NCI-H1930 (cell line): ENCODE results near the gene MAP3K3.

Source experiments
- DNase-seq, 2 experiments: peaks; one replicate each; lab custom pipeline; 2025; lab: John Stamatoyannopoulos, UW

MAP3K3 gene

GRCh38 chr17:63652106-63652505, 29.9 kb downstream of the MAP3K3 start:
- no peak for DNase-seq

GRCh38 chr17:63653050-63653449, 30.8 kb downstream of the MAP3K3 start:
- DNase-seq = no peak

- DNase-seq = no peak
Observed at GRCh38 chr17:63657786-63658185, 35.6 kb downstream of the MAP3K3 start.

- no peak for DNase-seq
Observed at GRCh38 chr17:63658366-63658765, 36.1 kb downstream of the MAP3K3 start.

GRCh38 chr17:63659850-63660249, 37.6 kb downstream of the MAP3K3 start:
- DNase-seq = no peak

- DNase-seq = no peak
Observed at GRCh38 chr17:63665527-63666214, 43.5 kb downstream of the MAP3K3 start.

- no peak for DNase-seq
Observed at GRCh38 chr17:63672856-63673255, 50.6 kb downstream of the MAP3K3 start.

GRCh38 chr17:63675231-63675606, 53.0 kb downstream of the MAP3K3 start:
- DNase-seq = no peak

- DNase-seq = no peak
Observed at GRCh38 chr17:63675607-63676546, 53.7 kb downstream of the MAP3K3 start.

GRCh38 chr17:63676584-63676983, 54.4 kb downstream of the MAP3K3 start:
- no peak for DNase-seq

GRCh38 chr17:63679214-63679613, 57.0 kb downstream of the MAP3K3 start:
- DNase-seq = no peak

GRCh38 chr17:63680700-63681099, 58.5 kb downstream of the MAP3K3 start:
- DNase-seq = no peak

GRCh38 chr17:63681530-63681929, 59.3 kb downstream of the MAP3K3 start:
- DNase-seq = no peak

GRCh38 chr17:63682441-63682840, 60.2 kb downstream of the MAP3K3 start:
- DNase-seq = no peak

- DNase-seq = no peak
Observed at GRCh38 chr17:63682981-63683380, 60.8 kb downstream of the MAP3K3 start.

GRCh38 chr17:63685041-63685440, 62.8 kb downstream of the MAP3K3 start:
- no peak for DNase-seq

- no peak for DNase-seq
Observed at GRCh38 chr17:63685578-63685977, 63.4 kb downstream of the MAP3K3 start.

- DNase-seq = no peak
Observed at GRCh38 chr17:63686138-63686685, 64.0 kb downstream of the MAP3K3 start.

- no peak for DNase-seq
Observed at GRCh38 chr17:63688396-63689020, 66.3 kb downstream of the MAP3K3 start.

GRCh38 chr17:63689479-63689878, 67.3 kb downstream of the MAP3K3 start:
- DNase-seq = no peak

- no peak for DNase-seq
Observed at GRCh38 chr17:63692195-63692816, 70.1 kb downstream of the MAP3K3 start.
